Hair follicle dermal papilla cell (primary cell): ENCODE results near the gene OPA1. TPM values are rescaled to one million over a fixed set of nuclear protein-coding genes. Genes with fewer than 3 reads are reported as not detected.

Experiments used
- small RNA-seq: library from RNA; depleted of rRNA; stranded (forward); fragments of <200 nt; gene quantifications from one replicate; pipeline ENCODE3, GENCODE V24; 2012
- total RNA-seq: library from RNA; depleted of rRNA; stranded (reverse); fragments of >200 nt; gene quantifications from 2 replicates; pipeline ENCODE4 v1.2.3, GENCODE V29; 2012

OPA1 gene, protein sequence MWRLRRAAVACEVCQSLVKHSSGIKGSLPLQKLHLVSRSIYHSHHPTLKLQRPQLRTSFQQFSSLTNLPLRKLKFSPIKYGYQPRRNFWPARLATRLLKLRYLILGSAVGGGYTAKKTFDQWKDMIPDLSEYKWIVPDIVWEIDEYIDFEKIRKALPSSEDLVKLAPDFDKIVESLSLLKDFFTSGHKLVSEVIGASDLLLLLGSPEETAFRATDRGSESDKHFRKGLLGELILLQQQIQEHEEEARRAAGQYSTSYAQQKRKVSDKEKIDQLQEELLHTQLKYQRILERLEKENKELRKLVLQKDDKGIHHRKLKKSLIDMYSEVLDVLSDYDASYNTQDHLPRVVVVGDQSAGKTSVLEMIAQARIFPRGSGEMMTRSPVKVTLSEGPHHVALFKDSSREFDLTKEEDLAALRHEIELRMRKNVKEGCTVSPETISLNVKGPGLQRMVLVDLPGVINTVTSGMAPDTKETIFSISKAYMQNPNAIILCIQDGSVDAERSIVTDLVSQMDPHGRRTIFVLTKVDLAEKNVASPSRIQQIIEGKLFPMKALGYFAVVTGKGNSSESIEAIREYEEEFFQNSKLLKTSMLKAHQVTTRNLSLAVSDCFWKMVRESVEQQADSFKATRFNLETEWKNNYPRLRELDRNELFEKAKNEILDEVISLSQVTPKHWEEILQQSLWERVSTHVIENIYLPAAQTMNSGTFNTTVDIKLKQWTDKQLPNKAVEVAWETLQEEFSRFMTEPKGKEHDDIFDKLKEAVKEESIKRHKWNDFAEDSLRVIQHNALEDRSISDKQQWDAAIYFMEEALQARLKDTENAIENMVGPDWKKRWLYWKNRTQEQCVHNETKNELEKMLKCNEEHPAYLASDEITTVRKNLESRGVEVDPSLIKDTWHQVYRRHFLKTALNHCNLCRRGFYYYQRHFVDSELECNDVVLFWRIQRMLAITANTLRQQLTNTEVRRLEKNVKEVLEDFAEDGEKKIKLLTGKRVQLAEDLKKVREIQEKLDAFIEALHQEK
- total RNA-seq = 46.8 and 54.2 TPM in 2 replicates

DNA sequence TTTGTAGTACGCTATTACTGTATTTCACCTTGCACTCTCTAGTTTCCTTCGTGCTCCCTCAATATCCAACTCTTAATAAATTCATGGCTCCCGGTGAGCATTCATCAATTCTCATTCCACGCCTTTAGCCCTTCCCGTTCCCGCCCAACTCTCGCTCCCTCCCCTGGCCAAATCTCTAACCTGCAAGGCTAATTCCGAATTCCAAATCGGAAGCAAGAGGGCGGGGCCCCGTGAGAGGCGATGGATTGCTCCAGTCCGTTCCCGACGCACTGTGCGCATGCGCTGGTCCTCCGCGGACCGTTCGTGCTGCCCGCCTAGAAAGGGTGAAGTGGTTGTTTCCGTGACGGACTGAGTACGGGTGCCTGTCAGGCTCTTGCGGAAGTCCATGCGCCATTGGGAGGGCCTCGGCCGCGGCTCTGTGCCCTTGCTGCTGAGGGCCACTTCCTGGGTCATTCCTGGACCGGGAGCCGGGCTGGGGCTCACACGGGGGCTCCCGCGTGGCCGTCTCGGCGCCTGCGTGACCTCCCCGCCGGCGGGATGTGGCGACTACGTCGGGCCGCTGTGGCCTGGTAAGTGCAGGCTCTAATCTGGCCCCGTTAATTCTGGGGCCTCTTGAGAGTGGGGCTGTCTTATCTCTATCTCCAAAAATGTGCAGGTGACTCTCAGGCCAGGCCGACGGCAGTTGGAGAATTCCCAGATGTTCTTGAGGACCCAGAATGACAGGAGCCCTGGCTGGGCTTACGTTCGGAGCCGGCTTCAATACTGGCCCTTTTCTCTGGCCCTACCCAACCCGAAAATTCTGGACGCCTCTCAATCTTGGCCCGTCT lies at the start of gene OPA1:
OPA1 (plus strand) TSS at position 368 of the 827 bp plus-strand sequence; CDS start at position 538, 170 bp downstream.

DNA sequence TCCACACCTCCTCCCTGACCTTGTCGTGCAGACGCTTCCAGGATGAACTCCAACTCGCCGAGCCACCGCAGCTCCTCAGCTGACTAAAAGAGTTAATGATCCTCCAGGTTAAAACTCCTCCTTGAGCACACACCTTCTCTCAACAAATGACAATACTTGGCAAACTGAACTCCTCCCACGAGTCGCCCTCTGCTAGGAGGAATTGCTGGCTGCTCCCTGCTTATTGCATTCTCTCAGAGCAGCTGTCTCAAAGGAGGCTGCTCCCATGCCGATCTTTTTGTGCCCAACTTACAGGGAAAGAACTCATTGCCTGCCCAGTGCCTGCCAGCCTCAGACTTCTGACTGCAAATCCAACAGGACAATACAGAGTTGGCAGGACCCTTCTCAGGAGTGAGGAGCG lies 38.2 kb upstream of the OPA1 start, which contains the start of gene ATP13A4:
ATP13A4 (minus strand) TSS at position 85 of the 400 bp plus-strand sequence. CDS start 96 bp downstream, outside the sequence.

Small RNA genes lying within 50 kb of the gene (small RNA-seq; reads per million reads assigned to genes)
- gene RF00019 = not detected
- gene RN7SL447P = not detected

Other genes starting within 250 kb of the OPA1 start
- not detected in 2 replicates for gene ATP13A5, start 214.5 kb upstream of the OPA1 start, total RNA-seq
- gene ATP13A4, start 38.3 kb upstream of the OPA1 start, total RNA-seq = not detected in 2 replicates